SU-DHL-6 (cell line): ENCODE results near the gene ZNF860.

ENCODE experiments used
- H2AFZ ChIP-seq: fragments of 200-600 bp; sonication (generic); 2 replicates; pipeline ENCODE4 v1.6.1; 2014; ENCODE audit warnings: low read depth, mild to moderate bottlenecking, moderate library complexity, mixed read lengths, antibody characterized with exemption, low read length; ENCODE audit not compliant: severe bottlenecking
- H3F3A ChIP-seq: fragments of 200-600 bp; shearing (Covaris generic); 2 replicates; pipeline ENCODE4 v1.6.0; 2016; ENCODE audit warnings: antibody characterized with exemption, mild to moderate bottlenecking; ENCODE audit not compliant: insufficient read depth
- H3K27ac ChIP-seq: fragments of 200-600 bp; sonication (generic); 2 replicates; pipeline ENCODE4 v1.5.1; 2016; ENCODE audit warnings: low read depth, mild to moderate bottlenecking, low read length, moderate library complexity, mixed read lengths
- H3K27me3 ChIP-seq: fragments of 200-600 bp; sonication (generic), shearing (Covaris generic); 2 replicates; pipeline ENCODE4 v1.6.0; 2014; ENCODE audit warnings: mild to moderate bottlenecking, low read length
- H3K36me3 ChIP-seq: fragments of 200-600 bp; sonication (generic); 2 replicates; pipeline ENCODE4 v1.6.1; 2014; ENCODE audit warnings: mild to moderate bottlenecking, low read length, mixed read lengths
- H3K4me2 ChIP-seq: fragments of 300-600, 200-600 bp; shearing (Covaris generic), sonication (generic); 2 replicates; pipeline ENCODE4 v1.6.0; 2014; ENCODE audit warnings: low read length, low read depth, mild to moderate bottlenecking; ENCODE audit not compliant: poor library complexity, severe bottlenecking
- H3K4me3 ChIP-seq: fragments of 200-600 bp; sonication (generic); 2 replicates; pipeline ENCODE4 v1.5.1; 2014; ENCODE audit warnings: antibody characterized with exemption, low read length, mild to moderate bottlenecking, mixed read lengths; ENCODE audit not compliant: insufficient read depth, poor library complexity, severe bottlenecking
- H3K79me2 ChIP-seq: fragments of 200-600 bp; sonication (generic); 2 replicates; pipeline ENCODE4 v1.6.1; 2014; ENCODE audit warnings: mild to moderate bottlenecking, low read length, moderate library complexity; ENCODE audit not compliant: insufficient read depth
- H3K9ac ChIP-seq: fragments of 200-600 bp; sonication (generic); 2 replicates; pipeline ENCODE4 v1.7.0; 2014; ENCODE audit warnings: mild to moderate bottlenecking, low read length
- H3K9me2 ChIP-seq: fragments of 200-600 bp; sonication (generic); replicated peaks from 2 replicates; pipeline ENCODE4 v1.6.1; 2014; ENCODE audit warnings: low read length; ENCODE audit not compliant: insufficient read depth
- H3K9me3 ChIP-seq: fragments of 200-600 bp; sonication (generic); 2 replicates; pipeline ENCODE4 v1.6.1; 2014; ENCODE audit warnings: low read length, mixed read lengths; ENCODE audit not compliant: insufficient read depth
- H4K20me1 ChIP-seq: fragments of 200-600 bp; sonication (generic); 2 replicates; pipeline ENCODE4 v1.6.1; 2014; ENCODE audit warnings: low read depth, mild to moderate bottlenecking, antibody characterized with exemption, low read length, moderate library complexity, mixed read lengths
- CTCF ChIP-seq: fragments of 200-600 bp; sonication (generic); IDR thresholded peaks from one replicate; pipeline ENCODE4 v1.5.1; 2017; ENCODE audit warnings: antibody characterized with exemption, mild to moderate bottlenecking, low read length, moderate library complexity; ENCODE audit not compliant: insufficient read depth, poor library complexity, severe bottlenecking
- EZH2phosphoT487 ChIP-seq: fragments of 200-600 bp; sonication (generic), shearing (Covaris generic); conservative IDR thresholded peaks from 2 replicates; pipeline ENCODE4 v1.6.1; 2018; ENCODE audit warnings: mild to moderate bottlenecking, antibody characterized with exemption, low read length, moderate library complexity, mixed read lengths

The ZNF860 gene

GRCh38 chr3:31946484-31947081 lies 35.0 kb upstream of the ZNF860 start:
- H2AFZ ChIP-seq: no peak overlapping the region
- peak overlapping the region; percentile 93 for H3K27ac ChIP-seq
- H3K9me2 ChIP-seq: no peaks in the 10 kb centered on the region
- H3K9ac ChIP-seq: peak overlapping the region; percentile 53
- H3K27me3 ChIP-seq: no peaks in the 10 kb centered on the region
- peaks cover 78% of the 10 kb centered on the region for H3F3A ChIP-seq
- H3K36me3 ChIP-seq: peaks cover 6% of the 10 kb centered on the region; the same call in 1 of the 2 replicates
- H4K20me1 ChIP-seq: no peaks in the 10 kb centered on the region
- peaks cover 85% of the 10 kb centered on the region for H3K79me2 ChIP-seq
- no peaks in the 10 kb centered on the region for H3K9me3 ChIP-seq
- H3K4me2 ChIP-seq: peak overlapping the region; percentile 79
- TF ChIP-seq EZH2phosphoT487 (no peak), CTCF (no peak)
- peak overlapping the region; percentile 13 for H3K4me3 ChIP-seq

GRCh38 chr3:31947162-31947561 lies 34.4 kb upstream of the ZNF860 start:
- H3K4me2 ChIP-seq: peak overlapping the region; percentile 79
- no peak overlapping the region for H2AFZ ChIP-seq

GRCh38 chr3:31947671-31948091 lies 33.9 kb upstream of the ZNF860 start:
- peaks cover 81% of the 10 kb centered on the region for H3K79me2 ChIP-seq
- H3K9ac ChIP-seq: peak overlapping the region; percentile 53
- H2AFZ ChIP-seq: no peak overlapping the region
- peaks cover 6% of the 10 kb centered on the region; the same call in 1 of the 2 replicates for H3K36me3 ChIP-seq
- H3K9me2 ChIP-seq: no peaks in the 10 kb centered on the region
- H3K27me3 ChIP-seq: no peaks in the 10 kb centered on the region
- peak overlapping the region; percentile 3 for H3K4me3 ChIP-seq
- no peak for TF ChIP-seq CTCF
- no peak for TF ChIP-seq EZH2phosphoT487
- peaks cover 79% of the 10 kb centered on the region for H3F3A ChIP-seq
- no peaks in the 10 kb centered on the region for H3K9me3 ChIP-seq
- H3K4me2 ChIP-seq: peak overlapping the region; percentile 79
- H3K27ac ChIP-seq: peak overlapping the region; percentile 93
- H4K20me1 ChIP-seq: no peaks in the 10 kb centered on the region

More at GRCh38 chr3:31947162-31947561, 34.4 kb upstream of the ZNF860 start:
- TF ChIP-seq EZH2phosphoT487 (no peak), CTCF (no peak)
- no peaks in the 10 kb centered on the region for H3K27me3 ChIP-seq
- no peaks in the 10 kb centered on the region for H3K9me2 ChIP-seq
- H4K20me1 ChIP-seq: no peaks in the 10 kb centered on the region
- peak overlapping the region; percentile 3 for H3K4me3 ChIP-seq
- peak overlapping the region; percentile 93 for H3K27ac ChIP-seq
- H3K9ac ChIP-seq: peak overlapping the region; percentile 53
- peaks cover 80% of the 10 kb centered on the region for H3F3A ChIP-seq
- peaks cover 86% of the 10 kb centered on the region for H3K79me2 ChIP-seq
- no peaks in the 10 kb centered on the region for H3K9me3 ChIP-seq
- H3K36me3 ChIP-seq: peaks cover 6% of the 10 kb centered on the region; the same call in 1 of the 2 replicates
